IMR-90 (cell line): ENCODE measurements around the gene KRTAP12-2. TPM values are rescaled to one million over a fixed set of nuclear protein-coding genes. Genes with fewer than 3 reads are reported as not detected.

Experiments
- ATAC-seq: fragments of 200-7000 bp; cut with Tn5 transposase; 2 replicates; pipeline ENCODE4 v1.9.1; 2020; ENCODE audit warnings: low read depth, mild to moderate bottlenecking, moderate library complexity
- BruUV-seq: library from RNA; stranded (reverse); fragments of 400-500 nt; replicated peaks from 2 replicates; lab custom pipeline; 2021; lab: Mats Ljungman, UMichigan
- CTCF ChIA-PET: fragments of 300-600 bp; formaldehyde crosslinking; extraction: SDS; loops from one replicate; lab custom pipeline; 2021; ENCODE audit warnings: antibody characterized with exemption; lab: Yijun Ruan, JAX
- POLR2A ChIA-PET: fragments of 300-600 bp; sonication (Branson Sonifier 250); formaldehyde crosslinking; loops from one replicate; lab custom pipeline; 2022; ENCODE audit warnings: antibody characterized with exemption; ENCODE audit not compliant: unreplicated experiment; lab: Charles Lee
- DNase-seq: peaks from one replicate; pipeline ENCODE4 v3.0.0; 2013
- H2AFZ ChIP-seq: replicated peaks from 2 replicates; pipeline ENCODE3; 2013; ENCODE audit warnings: low read length, mild to moderate bottlenecking; ENCODE audit not compliant: poor library complexity
- H2AK5ac ChIP-seq: 2 replicates; pipeline ENCODE4 v1.6.1; 2013; ENCODE audit warnings: low read depth, low read length, inconsistent platforms
- H2AK9ac ChIP-seq: replicated peaks from 2 replicates; pipeline ENCODE3; 2013; ENCODE audit warnings: mild to moderate bottlenecking, low read depth, low read length, moderate library complexity; ENCODE audit not compliant: poor library complexity
- H2BK120ac ChIP-seq: 2 replicates; pipeline ENCODE4 v1.6.1; 2013; ENCODE audit warnings: low read depth, low read length, inconsistent platforms
- H2BK15ac ChIP-seq: 3 replicates; pipeline ENCODE4 v1.6.1; 2013; ENCODE audit warnings: low read depth, low read length, inconsistent platforms
- H2BK20ac ChIP-seq: 2 replicates; pipeline ENCODE4 v1.6.1; 2013; ENCODE audit warnings: low read depth, mild to moderate bottlenecking, inconsistent platforms, low read length, moderate library complexity
- H2BK5ac ChIP-seq: 2 replicates; pipeline ENCODE4 v1.6.1; 2013; ENCODE audit warnings: mild to moderate bottlenecking, low read depth, low read length, inconsistent platforms; ENCODE audit not compliant: poor library complexity, severe bottlenecking
- H3K14ac ChIP-seq: replicated peaks from 2 replicates; pipeline ENCODE4 v1.6.1; 2013; ENCODE audit warnings: low read depth, low read length, inconsistent platforms
- H3K18ac ChIP-seq: 2 replicates; pipeline ENCODE4 v1.6.1; 2013; ENCODE audit warnings: low read depth, low read length, control low read depth
- H3K23ac ChIP-seq: 2 replicates; pipeline ENCODE4 v1.6.1; 2013; ENCODE audit warnings: low read depth, low read length, inconsistent platforms
- H3K27ac ChIP-seq: 2 replicates; pipeline ENCODE4 v1.5.1; 2013; ENCODE audit warnings: mild to moderate bottlenecking, control low read depth, low read length; ENCODE audit not compliant: insufficient read depth
- H3K27me3 ChIP-seq: 2 replicates; pipeline ENCODE4 v1.6.1; 2013; ENCODE audit warnings: low read length; ENCODE audit not compliant: control insufficient read depth, insufficient read depth
- H3K36me3 ChIP-seq: 2 replicates; pipeline ENCODE4 v1.6.1; 2013; ENCODE audit warnings: low read length, mixed read lengths; ENCODE audit not compliant: control insufficient read depth, insufficient read depth
- H3K4ac ChIP-seq: 2 replicates; pipeline ENCODE4 v1.6.1; 2013; ENCODE audit warnings: low read depth, low read length, inconsistent platforms
- H3K4me1 ChIP-seq: 2 replicates; pipeline ENCODE4 v1.6.1; 2013; ENCODE audit warnings: low read length, mixed read lengths; ENCODE audit not compliant: control insufficient read depth, insufficient read depth
- H3K4me2 ChIP-seq: 2 replicates; pipeline ENCODE4 v1.6.1; 2013; ENCODE audit warnings: low read depth, mild to moderate bottlenecking, control low read depth, low read length, moderate library complexity
- H3K4me3 ChIP-seq: 2 replicates; pipeline ENCODE4 v1.5.1; 2013; ENCODE audit warnings: low read depth, mild to moderate bottlenecking, control low read depth, low read length, moderate library complexity; ENCODE audit not compliant: insufficient read depth
- H3K56ac ChIP-seq: 2 replicates; pipeline ENCODE4 v1.6.1; 2013; ENCODE audit warnings: low read length, inconsistent platforms; ENCODE audit not compliant: insufficient read depth; ENCODE audit errors: extremely low read depth
- H3K79me1 ChIP-seq, 2 experiments: 2 replicates each; pipeline ENCODE4 v1.6.1; 2013; ENCODE audit warnings: low read length in 2 of 2, inconsistent platforms in 1 of 2, low read depth in 1 of 2
- H3K9ac ChIP-seq: 2 replicates; pipeline ENCODE4 v1.6.1; 2013; ENCODE audit warnings: low read depth, low read length, control low read depth
- H3K9me1 ChIP-seq: 2 replicates; pipeline ENCODE4 v1.6.1; 2013; ENCODE audit warnings: low read length, inconsistent platforms; ENCODE audit not compliant: insufficient read depth
- H3K9me3 ChIP-seq: 2 replicates; pipeline ENCODE4 v1.6.1; 2013; ENCODE audit warnings: low read length; ENCODE audit not compliant: control insufficient read depth, insufficient read depth
- H4K20me1 ChIP-seq: 2 replicates; pipeline ENCODE4 v1.6.1; 2013; ENCODE audit warnings: low read length, inconsistent platforms; ENCODE audit not compliant: insufficient read depth
- H4K5ac ChIP-seq: 2 replicates; pipeline ENCODE4 v1.6.1; 2013; ENCODE audit warnings: mild to moderate bottlenecking, low read depth, low read length, control low read depth
- H4K8ac ChIP-seq, 2 experiments: 2 replicates each; pipeline ENCODE4 v1.6.1; 2013; ENCODE audit warnings: low read depth in 2 of 2, low read length in 2 of 2, control low read depth in 1 of 2, inconsistent platforms in 1 of 2
- H4K91ac ChIP-seq: 2 replicates; pipeline ENCODE4 v1.6.1; 2013; ENCODE audit warnings: low read depth, low read length, inconsistent platforms; ENCODE audit not compliant: insufficient read depth
- BHLHE40 ChIP-seq: fragments of 150-350 bp; IDR thresholded peaks from 2 replicates; pipeline ENCODE4 v1.6.1; 2016; ENCODE audit warnings: mild to moderate bottlenecking, low read depth, low read length
- CEBPB ChIP-seq: IDR thresholded peaks from 2 replicates; pipeline ENCODE4 v1.6.1; 2012; ENCODE audit warnings: low read depth, low read length, improper control_type of control experiment
- CHD1 ChIP-seq: IDR thresholded peaks from 2 replicates; pipeline ENCODE4 v1.6.1; 2012; ENCODE audit warnings: low read depth, low read length, improper control_type of control experiment
- FOS ChIP-seq: fragments of 150-350 bp; IDR thresholded peaks from 2 replicates; pipeline ENCODE4 v1.6.1; 2016; ENCODE audit warnings: low read depth, low read length
- MAFK ChIP-seq: IDR thresholded peaks from 2 replicates; pipeline ENCODE4 v1.6.1; 2012; ENCODE audit warnings: low read depth, low read length, improper control_type of control experiment
- MAZ ChIP-seq: IDR thresholded peaks from 2 replicates; pipeline ENCODE4 v1.6.1; 2012; ENCODE audit warnings: low read depth, mild to moderate bottlenecking, low read length, improper control_type of control experiment, moderate library complexity, borderline replicate concordance
- MXI1 ChIP-seq: IDR thresholded peaks from 2 replicates; pipeline ENCODE4 v1.6.1; 2012; ENCODE audit warnings: low read depth, mild to moderate bottlenecking, low read length, moderate library complexity, borderline replicate concordance
- NFE2L2 ChIP-seq: fragments of 150-350 bp; IDR thresholded peaks from 2 replicates; pipeline ENCODE4 v1.6.1; 2016; ENCODE audit warnings: low read depth, mild to moderate bottlenecking, low read length
- POLR2A ChIP-seq: IDR thresholded peaks from 2 replicates; pipeline ENCODE4 v1.6.1; 2012; ENCODE audit warnings: mild to moderate bottlenecking, low read depth, low read length
- RAD21 ChIP-seq: IDR thresholded peaks from 2 replicates; pipeline ENCODE4 v1.6.1; 2012; ENCODE audit warnings: low read length, improper control_type of control experiment
- RCOR1 ChIP-seq: IDR thresholded peaks from 2 replicates; pipeline ENCODE4 v1.6.1; 2012; ENCODE audit warnings: mild to moderate bottlenecking, low read length, improper control_type of control experiment; ENCODE audit not compliant: insufficient replicate concordance
- RFX5 ChIP-seq: IDR thresholded peaks from 2 replicates; pipeline ENCODE4 v1.8.0; 2012; ENCODE audit warnings: low read depth, mild to moderate bottlenecking, low read length, moderate library complexity
- SMC3 ChIP-seq: fragments of 150-350 bp; IDR thresholded peaks from 2 replicates; pipeline ENCODE4 v1.6.1; 2016; ENCODE audit warnings: low read depth, mild to moderate bottlenecking, antibody characterized with exemption, low read length, moderate library complexity
- WGBS, 2 experiments: methylation state at CpG; one replicate each; pipeline versions ENCODE4 v1.1.5 to v1.1.7; 2013; ENCODE audit warnings: missing lambda C conversion rate in 2 of 2; ENCODE audit not compliant: insufficient read length in 1 of 2; ENCODE audit errors: extremely low coverage in 2 of 2; 5-methylcytosine and 5-hydroxymethylcytosine counted together
- dilution Hi-C: fragments of 300-500 bp; cut with HindIII; formaldehyde crosslinking; loops from one replicate; pipeline ENCODE4 v1.14.3; 2018; ENCODE audit warnings: low sequenced_read_pairs; ENCODE audit not compliant: unreplicated experiment
- in situ Hi-C: fragments of 300-500 bp; cut with MboI; formaldehyde crosslinking; loops from 3 replicates; pipeline ENCODE4 v1.14.3; 2019; ENCODE audit warnings: low sequenced_read_pairs, inconsistent platforms, mixed read lengths
- intact Hi-C: fragments of 100-400 bp; cut with micrococcal nuclease; formaldehyde crosslinking; loops from 2 replicates; pipeline ENCODE4 v1.10.0; 2022
- polyA plus RNA-seq, 3 experiments: library from polyadenylated mRNA; depleted of rRNA; stranded (reverse); fragments of >200 nt; gene quantifications; 2 replicates each; pipeline ENCODE4 v1.2.3, GENCODE V29; 2012; ENCODE audit warnings: low replicate concordance in 1 of 3
- total RNA-seq: library from RNA; depleted of rRNA; stranded (reverse); fragments of >200 nt; gene quantifications from 2 replicates; pipeline ENCODE4 v1.2.3, GENCODE V29; 2012
- TF ChIP-seq, protein P1 (sequence below): fragments of 150-350 bp; IDR thresholded peaks from 2 replicates; pipeline ENCODE4 v1.6.1; 2016; ENCODE audit warnings: low read depth, mild to moderate bottlenecking, low read length, moderate library complexity, borderline replicate concordance
- TF ChIP-seq, protein P2 (sequence below): conservative IDR thresholded peaks from 2 replicates; pipeline ENCODE4 v1.5.1; 2012; ENCODE audit warnings: mild to moderate bottlenecking, low read depth, low read length, improper control_type of control experiment
- TF ChIP-seq, protein P3 (sequence below): fragments of 150-350 bp; IDR thresholded peaks from 2 replicates; pipeline ENCODE4 v1.6.1; 2017; ENCODE audit warnings: mild to moderate bottlenecking, antibody characterized with exemption, low read length, low read depth

The KRTAP12-2 gene
- total and polyA plus RNA-seq, 2 of the 4 experiments (the other 2 are of a cell fraction), result not detected

DNA sequence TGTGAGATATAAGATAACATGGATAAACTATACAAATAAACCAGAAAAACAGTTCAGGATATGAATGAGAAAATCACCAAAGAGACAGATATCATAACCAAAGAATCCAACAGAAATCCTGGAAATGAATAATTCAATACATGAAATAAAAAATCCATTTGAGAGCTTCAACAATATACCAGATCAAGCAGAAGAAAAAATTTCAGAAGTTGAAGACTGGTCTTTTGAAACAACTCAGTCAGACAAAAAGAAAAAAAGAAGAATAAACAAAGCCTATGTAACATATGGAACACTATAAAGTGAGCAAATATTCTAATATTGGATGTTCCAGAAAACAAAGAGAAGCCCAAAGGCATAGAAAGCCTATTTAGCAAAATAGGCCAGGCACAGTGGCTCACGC, 5.2 kb upstream of the KRTAP12-2 start:
- TF ChIP-seq, protein P1, sequence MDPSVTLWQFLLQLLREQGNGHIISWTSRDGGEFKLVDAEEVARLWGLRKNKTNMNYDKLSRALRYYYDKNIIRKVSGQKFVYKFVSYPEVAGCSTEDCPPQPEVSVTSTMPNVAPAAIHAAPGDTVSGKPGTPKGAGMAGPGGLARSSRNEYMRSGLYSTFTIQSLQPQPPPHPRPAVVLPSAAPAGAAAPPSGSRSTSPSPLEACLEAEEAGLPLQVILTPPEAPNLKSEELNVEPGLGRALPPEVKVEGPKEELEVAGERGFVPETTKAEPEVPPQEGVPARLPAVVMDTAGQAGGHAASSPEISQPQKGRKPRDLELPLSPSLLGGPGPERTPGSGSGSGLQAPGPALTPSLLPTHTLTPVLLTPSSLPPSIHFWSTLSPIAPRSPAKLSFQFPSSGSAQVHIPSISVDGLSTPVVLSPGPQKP, result no peak
- TF ChIP-seq RFX5 (no peak), RCOR1 (no peak), BHLHE40 (no peak), RAD21 (no peak), FOS (no peak), POLR2A (no peak), SMC3 (no peak), MXI1 (no peak), NFE2L2 (no peak), CEBPB (no peak), MAZ (no peak), CHD1 (no peak), MAFK (no peak)
- TF ChIP-seq, protein P2, sequence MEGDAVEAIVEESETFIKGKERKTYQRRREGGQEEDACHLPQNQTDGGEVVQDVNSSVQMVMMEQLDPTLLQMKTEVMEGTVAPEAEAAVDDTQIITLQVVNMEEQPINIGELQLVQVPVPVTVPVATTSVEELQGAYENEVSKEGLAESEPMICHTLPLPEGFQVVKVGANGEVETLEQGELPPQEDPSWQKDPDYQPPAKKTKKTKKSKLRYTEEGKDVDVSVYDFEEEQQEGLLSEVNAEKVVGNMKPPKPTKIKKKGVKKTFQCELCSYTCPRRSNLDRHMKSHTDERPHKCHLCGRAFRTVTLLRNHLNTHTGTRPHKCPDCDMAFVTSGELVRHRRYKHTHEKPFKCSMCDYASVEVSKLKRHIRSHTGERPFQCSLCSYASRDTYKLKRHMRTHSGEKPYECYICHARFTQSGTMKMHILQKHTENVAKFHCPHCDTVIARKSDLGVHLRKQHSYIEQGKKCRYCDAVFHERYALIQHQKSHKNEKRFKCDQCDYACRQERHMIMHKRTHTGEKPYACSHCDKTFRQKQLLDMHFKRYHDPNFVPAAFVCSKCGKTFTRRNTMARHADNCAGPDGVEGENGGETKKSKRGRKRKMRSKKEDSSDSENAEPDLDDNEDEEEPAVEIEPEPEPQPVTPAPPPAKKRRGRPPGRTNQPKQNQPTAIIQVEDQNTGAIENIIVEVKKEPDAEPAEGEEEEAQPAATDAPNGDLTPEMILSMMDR, result no peak
- TF ChIP-seq, protein P3, sequence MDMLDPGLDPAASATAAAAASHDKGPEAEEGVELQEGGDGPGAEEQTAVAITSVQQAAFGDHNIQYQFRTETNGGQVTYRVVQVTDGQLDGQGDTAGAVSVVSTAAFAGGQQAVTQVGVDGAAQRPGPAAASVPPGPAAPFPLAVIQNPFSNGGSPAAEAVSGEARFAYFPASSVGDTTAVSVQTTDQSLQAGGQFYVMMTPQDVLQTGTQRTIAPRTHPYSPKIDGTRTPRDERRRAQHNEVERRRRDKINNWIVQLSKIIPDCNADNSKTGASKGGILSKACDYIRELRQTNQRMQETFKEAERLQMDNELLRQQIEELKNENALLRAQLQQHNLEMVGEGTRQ, result no peak

More for the DNA sequence above, 5.2 kb upstream of the KRTAP12-2 start:
- Histone ChIP-seq H3K4me3 (no peak overlapping the region), H3K79me1 (no peaks in the 10 kb centered on the region), H2AFZ (no peak overlapping the region), H3K4me1 (no peaks in the 10 kb centered on the region), H3K4me2 (no peak overlapping the region), H3K36me3 (no peaks in the 10 kb centered on the region), H2BK15ac (no peak overlapping the region), H3K56ac (no peak overlapping the region), H3K9ac (no peak overlapping the region), H4K20me1 (no peaks in the 10 kb centered on the region), H3K18ac (no peak overlapping the region), H3K4ac (no peak overlapping the region), H3K9me1 (no peaks in the 10 kb centered on the region), H2AK9ac (no peak overlapping the region), H4K91ac (no peak overlapping the region), H3K27ac (no peak overlapping the region), H3K9me3 (peaks cover 3% of the 10 kb centered on the region; the same call in 1 of the 2 replicates), H2BK20ac (no peak overlapping the region), H4K8ac (no peak overlapping the region), H3K27me3 (peaks cover 14% of the 10 kb centered on the region), H2AK5ac (no peak overlapping the region), H3K14ac (no peak overlapping the region), H2BK120ac (no peak overlapping the region), H2BK5ac (no peak overlapping the region), H4K5ac (no peak overlapping the region), H3K23ac (no peak overlapping the region)
- WGBS, 2 experiments, result no CpG with 5 or more reads among the region's 1 CpG
- no peak for ATAC-seq
- intact Hi-C loops, result no loop called here
- dilution Hi-C loops, result no loop called here
- in situ Hi-C loops, result no loop called here
- no peak for DNase-seq
- BruUV-seq, result no TSS peak
- ChIA-PET CTCF (no interaction called here), POLR2A (no interaction called here)
